Measurements from ENCODE around the gene STAC3. TPM values are rescaled to one million over a fixed set of nuclear protein-coding genes. Genes with fewer than 3 reads are reported as not detected.

STAC3 gene
- total RNA-seq, 2 experiments from 2014 or later = 0.93 to 1.5 TPM

- Mint-ChIP-seq H3K4me3 (no peak overlapping the region), H3K36me3 (ENCODE audit: low read depth) (no peaks in the 10 kb centered on the region), H3K4me1 (ENCODE audit: low read depth) (peaks cover 45% of the 10 kb centered on the region), H3K9me3 (no peaks in the 10 kb centered on the region), H3K27me3 (ENCODE audit: low read depth) (peaks cover 82% of the 10 kb centered on the region), H3K27ac (no peak overlapping the region)
- CTCF ChIA-PET = interaction anchor here (0.6 to 10.9 kb wide), 4 partner anchors 8 to 23 kb away, joined by 4 to 333 read pairs (median 8); partner anchors contain the start of gene SHMT2
- DNase-seq = no peak
- intact Hi-C loops (cut with micrococcal nuclease) = no loop called here
Observed at GRCh38 chr12:57218030-57218853, 32.7 kb downstream of the STAC3 start.

- no peaks in the 10 kb centered on the region for H3K9me3 Mint-ChIP-seq
- CTCF ChIA-PET = interaction anchor here (0.6 to 10.9 kb wide), 4 partner anchors 9 to 24 kb away, joined by 4 to 333 read pairs (median 8); partner anchors contain the start of gene SHMT2
- peaks cover 45% of the 10 kb centered on the region for H3K4me1 Mint-ChIP-seq (ENCODE audit: low read depth)
- H3K36me3 Mint-ChIP-seq (ENCODE audit: low read depth) = no peaks in the 10 kb centered on the region
- DNase-seq = peak; percentile 25
- no peak overlapping the region for H3K27ac Mint-ChIP-seq
- H3K4me3 Mint-ChIP-seq = peak overlapping the region; percentile 60
- peaks cover 73% of the 10 kb centered on the region for H3K27me3 Mint-ChIP-seq (ENCODE audit: low read depth)
- intact Hi-C loops (cut with micrococcal nuclease) = no loop called here
Observed at GRCh38 chr12:57216921-57217879, 33.8 kb downstream of the STAC3 start.

- peaks cover 38% of the 10 kb centered on the region for H3K4me1 Mint-ChIP-seq (ENCODE audit: low read depth)
- H3K27ac Mint-ChIP-seq = no peak within 1 kb of the TSS
- H3K36me3 Mint-ChIP-seq (ENCODE audit: low read depth) = no peaks in the 10 kb centered on the region
- peak within 1 kb of the TSS; percentile 60 for H3K4me3 Mint-ChIP-seq
- DNase-seq = peak; percentile 53
- intact Hi-C loops (cut with micrococcal nuclease) = no loop called here
- CTCF ChIA-PET = interaction anchor here (4.6 to 10.9 kb wide), 3 partner anchors 9 to 25 kb away, joined by 73 to 333 read pairs (median 93); partner anchors contain the start of gene SHMT2
- H3K9me3 Mint-ChIP-seq = no peaks in the 10 kb centered on the region
- H3K27me3 Mint-ChIP-seq (ENCODE audit: low read depth) = peaks cover 64% of the 10 kb centered on the region
Observed at GRCh38 chr12:57216014-57216911, 34.7 kb downstream of the STAC3 start, which contains the start of gene NXPH4. TSS of gene NXPH4 (plus strand) at chr12:57216794. CDS start at chr12:57216970, 176 bp downstream.

GRCh38 chr12:57215668-57216013, 35.3 kb downstream of the STAC3 start:
- intact Hi-C loops (cut with micrococcal nuclease) = no loop called here
- Mint-ChIP-seq H3K27ac (no peak overlapping the region), H3K4me3 (peak overlapping the region; percentile 46), H3K4me1 (ENCODE audit: low read depth) (peaks cover 33% of the 10 kb centered on the region), H3K9me3 (no peaks in the 10 kb centered on the region), H3K36me3 (ENCODE audit: low read depth) (no peaks in the 10 kb centered on the region), H3K27me3 (ENCODE audit: low read depth) (peaks cover 58% of the 10 kb centered on the region)
- CTCF ChIA-PET = interaction anchor here (4.6 to 10.9 kb wide), 3 partner anchors 10 to 25 kb away, joined by 73 to 333 read pairs (median 93); partner anchors contain the start of gene SHMT2
- peak; percentile 50 for DNase-seq

- peaks cover 56% of the 10 kb centered on the region for H3K27me3 Mint-ChIP-seq (ENCODE audit: low read depth)
- DNase-seq = no peak
- peaks cover 31% of the 10 kb centered on the region for H3K4me1 Mint-ChIP-seq (ENCODE audit: low read depth)
- H3K36me3 Mint-ChIP-seq (ENCODE audit: low read depth) = no peaks in the 10 kb centered on the region
- intact Hi-C loops (cut with micrococcal nuclease) = no loop called here
- no peak overlapping the region for H3K4me3 Mint-ChIP-seq
- H3K27ac Mint-ChIP-seq = no peak overlapping the region
- CTCF ChIA-PET = interaction anchor here (0.8 to 10.9 kb wide), 14 partner anchors 10 to 275 kb away, joined by 3 to 333 read pairs (median 9); partner anchors contain the start of genes GLI1, INHBE and SHMT2
- no peaks in the 10 kb centered on the region for H3K9me3 Mint-ChIP-seq
Observed at GRCh38 chr12:57215065-57215464, 35.9 kb downstream of the STAC3 start.

- H3K9me3 Mint-ChIP-seq = no peaks in the 10 kb centered on the region
- CTCF ChIA-PET = interaction anchor here (0.8 to 10.9 kb wide), 23 partner anchors 11 to 276 kb away, joined by 3 to 333 read pairs (median 5); partner anchors contain the start of genes GLI1, INHBE and SHMT2
- H3K36me3 Mint-ChIP-seq (ENCODE audit: low read depth) = no peaks in the 10 kb centered on the region
- peaks cover 28% of the 10 kb centered on the region for H3K4me1 Mint-ChIP-seq (ENCODE audit: low read depth)
- intact Hi-C loops (cut with micrococcal nuclease) = loop anchor here (1.0 kb wide), 1 partner anchor 15 kb away; the partner anchor contains the start of gene SHMT2
- H3K27ac Mint-ChIP-seq = no peak overlapping the region
- no peak overlapping the region for H3K4me3 Mint-ChIP-seq
- peak; percentile 82 for DNase-seq
- H3K27me3 Mint-ChIP-seq (ENCODE audit: low read depth) = peaks cover 50% of the 10 kb centered on the region
Observed at GRCh38 chr12:57214398-57214781, 36.6 kb downstream of the STAC3 start.

GRCh38 chr12:57213763-57214397, 37.1 kb downstream of the STAC3 start:
- intact Hi-C loops (cut with micrococcal nuclease) = loop anchor here (1.0 kb wide), 4 partner anchors 15 to 245 kb away; partner anchors contain the start of genes GLI1 and SHMT2
- CTCF ChIA-PET = interaction anchor here (0.7 to 10.9 kb wide), 24 partner anchors 12 to 502 kb away, joined by 3 to 333 read pairs (median 6); partner anchors contain the start of genes GLI1, INHBE, SHMT2 and STAC3
- Mint-ChIP-seq H3K36me3 (ENCODE audit: low read depth) (no peaks in the 10 kb centered on the region), H3K27ac (no peak overlapping the region), H3K27me3 (ENCODE audit: low read depth) (peaks cover 46% of the 10 kb centered on the region), H3K9me3 (no peaks in the 10 kb centered on the region), H3K4me1 (ENCODE audit: low read depth) (peaks cover 28% of the 10 kb centered on the region), H3K4me3 (no peak overlapping the region)
- no peak for DNase-seq

GRCh38 chr12:57213058-57213715, 37.8 kb downstream of the STAC3 start:
- Mint-ChIP-seq H3K4me1 (ENCODE audit: low read depth) (peaks cover 28% of the 10 kb centered on the region), H3K27ac (no peak overlapping the region), H3K27me3 (ENCODE audit: low read depth) (peaks cover 39% of the 10 kb centered on the region), H3K4me3 (no peak overlapping the region), H3K36me3 (ENCODE audit: low read depth) (no peaks in the 10 kb centered on the region), H3K9me3 (no peaks in the 10 kb centered on the region)
- intact Hi-C loops (cut with micrococcal nuclease) = loop anchor here (1.0 kb wide), 3 partner anchors 26 to 246 kb away; partner anchors contain the start of gene GLI1
- CTCF ChIA-PET = interaction anchor here (0.6 to 10.9 kb wide), 18 partner anchors 9 to 503 kb away, joined by 3 to 333 read pairs (median 8); partner anchors contain the start of genes GLI1, SHMT2 and STAC3
- peak; percentile 92 for DNase-seq

GRCh38 chr12:57212701-57213057, 38.3 kb downstream of the STAC3 start:
- Mint-ChIP-seq H3K4me1 (ENCODE audit: low read depth) (peaks cover 28% of the 10 kb centered on the region), H3K4me3 (no peak overlapping the region), H3K9me3 (no peaks in the 10 kb centered on the region), H3K27ac (no peak overlapping the region), H3K36me3 (ENCODE audit: low read depth) (no peaks in the 10 kb centered on the region), H3K27me3 (ENCODE audit: low read depth) (peaks cover 35% of the 10 kb centered on the region)
- CTCF ChIA-PET = interaction anchor here (0.6 to 10.9 kb wide), 15 partner anchors 9 to 246 kb away, joined by 3 to 333 read pairs (median 10); partner anchors contain the start of genes GLI1, SHMT2 and STAC3
- no peak for DNase-seq
- intact Hi-C loops (cut with micrococcal nuclease) = loop anchor here (1.0 kb wide), 3 partner anchors 27 to 247 kb away; partner anchors contain the start of gene GLI1
